ENCODE results near the gene ABLIM2.

DNA sequence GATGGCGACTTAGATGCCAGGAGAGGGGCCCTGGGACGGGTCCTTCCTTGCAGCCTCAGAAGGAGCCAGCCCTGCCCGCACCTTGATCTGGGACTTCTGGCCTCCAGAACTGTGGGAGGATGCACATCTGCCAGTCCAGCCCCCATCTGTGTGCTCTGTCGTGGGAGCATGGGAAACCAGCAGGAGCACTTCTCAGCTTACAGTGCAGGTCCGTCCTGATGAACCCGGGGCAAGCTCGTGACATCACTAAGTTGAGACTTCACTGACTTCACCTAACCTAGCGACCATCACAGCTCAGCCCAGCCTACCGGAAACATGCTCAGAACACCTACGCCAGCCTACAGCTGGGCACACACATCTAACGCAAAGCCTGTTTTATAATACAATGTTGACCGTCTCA lies 38.1 kb downstream of the ABLIM2 start:
- TF ChIP-seq, protein P1, sequence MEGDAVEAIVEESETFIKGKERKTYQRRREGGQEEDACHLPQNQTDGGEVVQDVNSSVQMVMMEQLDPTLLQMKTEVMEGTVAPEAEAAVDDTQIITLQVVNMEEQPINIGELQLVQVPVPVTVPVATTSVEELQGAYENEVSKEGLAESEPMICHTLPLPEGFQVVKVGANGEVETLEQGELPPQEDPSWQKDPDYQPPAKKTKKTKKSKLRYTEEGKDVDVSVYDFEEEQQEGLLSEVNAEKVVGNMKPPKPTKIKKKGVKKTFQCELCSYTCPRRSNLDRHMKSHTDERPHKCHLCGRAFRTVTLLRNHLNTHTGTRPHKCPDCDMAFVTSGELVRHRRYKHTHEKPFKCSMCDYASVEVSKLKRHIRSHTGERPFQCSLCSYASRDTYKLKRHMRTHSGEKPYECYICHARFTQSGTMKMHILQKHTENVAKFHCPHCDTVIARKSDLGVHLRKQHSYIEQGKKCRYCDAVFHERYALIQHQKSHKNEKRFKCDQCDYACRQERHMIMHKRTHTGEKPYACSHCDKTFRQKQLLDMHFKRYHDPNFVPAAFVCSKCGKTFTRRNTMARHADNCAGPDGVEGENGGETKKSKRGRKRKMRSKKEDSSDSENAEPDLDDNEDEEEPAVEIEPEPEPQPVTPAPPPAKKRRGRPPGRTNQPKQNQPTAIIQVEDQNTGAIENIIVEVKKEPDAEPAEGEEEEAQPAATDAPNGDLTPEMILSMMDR (conservative IDR thresholded peaks at IDR 0.05; ENCODE audit: low read depth, low read length), result no peak
- TF ChIP-seq MAZ (IDR thresholded peaks at IDR 0.05; ENCODE audit: borderline replicate concordance, low read depth, low read length) (no peak), POLR2A (IDR thresholded peaks at IDR 0.05; ENCODE audit: low read depth, low read length) (no peak), MXI1 (IDR thresholded peaks at IDR 0.05; ENCODE audit: borderline replicate concordance, low read depth, low read length) (no peak), RFX5 (IDR thresholded peaks at IDR 0.05; ENCODE audit: low read depth, low read length) (no peak), RAD21 (IDR thresholded peaks at IDR 0.05; ENCODE audit: low read length) (no peak), RCOR1 (IDR thresholded peaks at IDR 0.05; ENCODE audit: insufficient replicate concordance, low read length) (no peak), FOS (IDR thresholded peaks at IDR 0.05; ENCODE audit: low read depth, low read length) (no peak)
- TF ChIP-seq, protein P2, sequence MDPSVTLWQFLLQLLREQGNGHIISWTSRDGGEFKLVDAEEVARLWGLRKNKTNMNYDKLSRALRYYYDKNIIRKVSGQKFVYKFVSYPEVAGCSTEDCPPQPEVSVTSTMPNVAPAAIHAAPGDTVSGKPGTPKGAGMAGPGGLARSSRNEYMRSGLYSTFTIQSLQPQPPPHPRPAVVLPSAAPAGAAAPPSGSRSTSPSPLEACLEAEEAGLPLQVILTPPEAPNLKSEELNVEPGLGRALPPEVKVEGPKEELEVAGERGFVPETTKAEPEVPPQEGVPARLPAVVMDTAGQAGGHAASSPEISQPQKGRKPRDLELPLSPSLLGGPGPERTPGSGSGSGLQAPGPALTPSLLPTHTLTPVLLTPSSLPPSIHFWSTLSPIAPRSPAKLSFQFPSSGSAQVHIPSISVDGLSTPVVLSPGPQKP (IDR thresholded peaks at IDR 0.05; ENCODE audit: borderline replicate concordance, low read depth, low read length), result no peak
